RWPE1 (cell line): ENCODE results near the gene DRD5.

Experiments
- CTCF ChIA-PET: fragments of 350-600 bp; sonication (Branson Sonifier 250); formaldehyde crosslinking; extraction: SDS; loops from one replicate; lab custom pipeline; 2021; lab: Yijun Ruan, JAX
- POLR2A ChIA-PET: fragments of 400-600 bp; formaldehyde crosslinking; extraction: SDS; loops from one replicate; lab custom pipeline; 2020; ENCODE audit warnings: antibody characterized with exemption; ENCODE audit not compliant: low non-redundant PET; lab: Yijun Ruan, JAX
- DNase-seq: peaks from one replicate; pipeline ENCODE4 v3.0.0; 2012; ENCODE audit warnings: low spot score
- H3K27ac ChIP-seq: fragments of 450-650 bp; 2 replicates; pipeline ENCODE4 v1.5.1; 2017
- CTCF ChIP-seq: fragments of 450-650 bp; conservative IDR thresholded peaks from 2 replicates; pipeline ENCODE4 v1.5.1; 2017; ENCODE audit warnings: low read depth, mild to moderate bottlenecking

DRD5 gene

GRCh38 chr4:9812501-9813340 lies 31.3 kb downstream of the DRD5 start:
- ChIA-PET CTCF (no interaction called here), POLR2A (no interaction called here)
- TF ChIP-seq CTCF = no peak
- no peak overlapping the region for H3K27ac ChIP-seq
- DNase-seq = no peak

GRCh38 chr4:9816285-9816684 lies 34.9 kb downstream of the DRD5 start:
- TF ChIP-seq CTCF = no peak
- ChIA-PET CTCF (no interaction called here), POLR2A (no interaction called here)
- no peak overlapping the region for H3K27ac ChIP-seq
- DNase-seq = no peak

GRCh38 chr4:9820343-9820742 lies 38.9 kb downstream of the DRD5 start:
- CTCF ChIA-PET = no interaction called here
- DNase-seq = no peak
- no peak for TF ChIP-seq CTCF
- POLR2A ChIA-PET = no interaction called here
- no peak overlapping the region for H3K27ac ChIP-seq

GRCh38 chr4:9825049-9825448 lies 43.6 kb downstream of the DRD5 start:
- CTCF ChIA-PET = no interaction called here
- DNase-seq = no peak
- no peak for TF ChIP-seq CTCF
- no peak overlapping the region for H3K27ac ChIP-seq
- POLR2A ChIA-PET = no interaction called here

GRCh38 chr4:9826551-9826950 lies 45.1 kb downstream of the DRD5 start:
- ChIA-PET CTCF (no interaction called here), POLR2A (no interaction called here)
- H3K27ac ChIP-seq = no peak overlapping the region
- no peak for TF ChIP-seq CTCF
- no peak for DNase-seq

- DNase-seq = no peak
- ChIA-PET CTCF (no interaction called here), POLR2A (no interaction called here)
- no peak overlapping the region for H3K27ac ChIP-seq
- TF ChIP-seq CTCF = no peak
Measured at GRCh38 chr4:9832640-9833039, 51.2 kb downstream of the DRD5 start.
